ENCODE data around the gene EPB41. TPM values are rescaled to one million over a fixed set of nuclear protein-coding genes. Genes with fewer than 3 reads are reported as not detected.

Gene EPB41
- total and polyA plus RNA-seq, 9 of the 15 experiments (the other 6 are each of a cell fraction or from before 2014, with no cell fraction given) = 3.7 to 213 (median 141) TPM

DNA sequence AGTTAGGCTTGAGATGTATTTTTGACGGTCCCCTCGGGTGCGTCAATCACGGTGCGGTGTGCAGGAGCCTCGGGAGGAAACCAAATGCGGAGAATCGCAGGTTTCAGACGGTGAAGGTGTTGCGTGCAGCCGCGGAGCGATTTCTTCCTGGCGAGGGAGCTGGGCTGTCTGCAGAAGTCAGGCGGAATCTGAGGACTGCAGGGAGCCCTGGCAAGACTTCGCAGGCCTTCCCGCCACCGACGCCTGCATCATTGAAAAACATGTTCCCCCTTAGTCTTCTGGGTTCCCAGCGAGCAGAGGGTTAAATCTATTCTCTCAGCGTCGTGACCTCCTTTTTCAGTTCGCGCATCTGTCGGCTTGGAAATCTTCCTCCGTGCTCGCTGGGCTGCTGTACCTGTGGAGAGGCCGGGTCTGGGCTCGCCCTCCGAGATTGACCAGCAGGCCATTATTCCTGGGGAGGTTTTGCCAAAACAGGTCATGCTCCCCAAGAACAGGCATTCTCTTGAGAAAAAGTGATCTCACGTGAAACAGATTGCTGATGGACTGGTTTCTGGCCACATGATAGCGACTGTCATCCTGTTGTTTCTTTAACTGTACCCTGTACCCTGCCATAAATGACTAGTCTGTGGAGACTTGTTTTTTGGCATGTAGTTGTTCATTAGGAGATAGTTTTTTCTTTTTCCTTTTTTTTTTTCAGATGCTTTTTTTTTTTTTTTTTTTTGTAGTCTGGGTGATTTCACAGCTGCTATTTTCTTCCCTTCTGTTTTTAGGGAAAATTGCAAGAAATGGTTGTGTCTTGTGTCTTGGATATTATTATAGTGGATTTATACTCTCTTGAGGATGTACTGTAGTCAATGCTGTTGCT is 894 bp downstream of the EPB41 start (continued):
- TF ChIP-seq, protein P1, sequence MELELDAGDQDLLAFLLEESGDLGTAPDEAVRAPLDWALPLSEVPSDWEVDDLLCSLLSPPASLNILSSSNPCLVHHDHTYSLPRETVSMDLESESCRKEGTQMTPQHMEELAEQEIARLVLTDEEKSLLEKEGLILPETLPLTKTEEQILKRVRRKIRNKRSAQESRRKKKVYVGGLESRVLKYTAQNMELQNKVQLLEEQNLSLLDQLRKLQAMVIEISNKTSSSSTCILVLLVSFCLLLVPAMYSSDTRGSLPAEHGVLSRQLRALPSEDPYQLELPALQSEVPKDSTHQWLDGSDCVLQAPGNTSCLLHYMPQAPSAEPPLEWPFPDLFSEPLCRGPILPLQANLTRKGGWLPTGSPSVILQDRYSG (tag; conservative IDR thresholded peaks at IDR 0.05; ENCODE audit: low read depth) = no peak
- no peak for TF ChIP-seq EHMT2 (IDR thresholded peaks at IDR 0.05)
- TF ChIP-seq, protein P2, sequence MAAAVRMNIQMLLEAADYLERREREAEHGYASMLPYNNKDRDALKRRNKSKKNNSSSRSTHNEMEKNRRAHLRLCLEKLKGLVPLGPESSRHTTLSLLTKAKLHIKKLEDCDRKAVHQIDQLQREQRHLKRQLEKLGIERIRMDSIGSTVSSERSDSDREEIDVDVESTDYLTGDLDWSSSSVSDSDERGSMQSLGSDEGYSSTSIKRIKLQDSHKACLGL (CRISPR knock-in tag; IDR thresholded peaks at IDR 0.05; ENCODE audit: borderline replicate concordance, poor library complexity, severe bottlenecking) = no peak
- TF ChIP-seq, protein P3, sequence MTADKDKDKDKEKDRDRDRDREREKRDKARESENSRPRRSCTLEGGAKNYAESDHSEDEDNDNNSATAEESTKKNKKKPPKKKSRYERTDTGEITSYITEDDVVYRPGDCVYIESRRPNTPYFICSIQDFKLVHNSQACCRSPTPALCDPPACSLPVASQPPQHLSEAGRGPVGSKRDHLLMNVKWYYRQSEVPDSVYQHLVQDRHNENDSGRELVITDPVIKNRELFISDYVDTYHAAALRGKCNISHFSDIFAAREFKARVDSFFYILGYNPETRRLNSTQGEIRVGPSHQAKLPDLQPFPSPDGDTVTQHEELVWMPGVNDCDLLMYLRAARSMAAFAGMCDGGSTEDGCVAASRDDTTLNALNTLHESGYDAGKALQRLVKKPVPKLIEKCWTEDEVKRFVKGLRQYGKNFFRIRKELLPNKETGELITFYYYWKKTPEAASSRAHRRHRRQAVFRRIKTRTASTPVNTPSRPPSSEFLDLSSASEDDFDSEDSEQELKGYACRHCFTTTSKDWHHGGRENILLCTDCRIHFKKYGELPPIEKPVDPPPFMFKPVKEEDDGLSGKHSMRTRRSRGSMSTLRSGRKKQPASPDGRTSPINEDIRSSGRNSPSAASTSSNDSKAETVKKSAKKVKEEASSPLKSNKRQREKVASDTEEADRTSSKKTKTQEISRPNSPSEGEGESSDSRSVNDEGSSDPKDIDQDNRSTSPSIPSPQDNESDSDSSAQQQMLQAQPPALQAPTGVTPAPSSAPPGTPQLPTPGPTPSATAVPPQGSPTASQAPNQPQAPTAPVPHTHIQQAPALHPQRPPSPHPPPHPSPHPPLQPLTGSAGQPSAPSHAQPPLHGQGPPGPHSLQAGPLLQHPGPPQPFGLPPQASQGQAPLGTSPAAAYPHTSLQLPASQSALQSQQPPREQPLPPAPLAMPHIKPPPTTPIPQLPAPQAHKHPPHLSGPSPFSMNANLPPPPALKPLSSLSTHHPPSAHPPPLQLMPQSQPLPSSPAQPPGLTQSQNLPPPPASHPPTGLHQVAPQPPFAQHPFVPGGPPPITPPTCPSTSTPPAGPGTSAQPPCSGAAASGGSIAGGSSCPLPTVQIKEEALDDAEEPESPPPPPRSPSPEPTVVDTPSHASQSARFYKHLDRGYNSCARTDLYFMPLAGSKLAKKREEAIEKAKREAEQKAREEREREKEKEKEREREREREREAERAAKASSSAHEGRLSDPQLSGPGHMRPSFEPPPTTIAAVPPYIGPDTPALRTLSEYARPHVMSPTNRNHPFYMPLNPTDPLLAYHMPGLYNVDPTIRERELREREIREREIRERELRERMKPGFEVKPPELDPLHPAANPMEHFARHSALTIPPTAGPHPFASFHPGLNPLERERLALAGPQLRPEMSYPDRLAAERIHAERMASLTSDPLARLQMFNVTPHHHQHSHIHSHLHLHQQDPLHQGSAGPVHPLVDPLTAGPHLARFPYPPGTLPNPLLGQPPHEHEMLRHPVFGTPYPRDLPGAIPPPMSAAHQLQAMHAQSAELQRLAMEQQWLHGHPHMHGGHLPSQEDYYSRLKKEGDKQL (CRISPR knock-in tag; IDR thresholded peaks at IDR 0.05; ENCODE audit: borderline replicate concordance) = no peak
- TF ChIP-seq, protein P4, sequence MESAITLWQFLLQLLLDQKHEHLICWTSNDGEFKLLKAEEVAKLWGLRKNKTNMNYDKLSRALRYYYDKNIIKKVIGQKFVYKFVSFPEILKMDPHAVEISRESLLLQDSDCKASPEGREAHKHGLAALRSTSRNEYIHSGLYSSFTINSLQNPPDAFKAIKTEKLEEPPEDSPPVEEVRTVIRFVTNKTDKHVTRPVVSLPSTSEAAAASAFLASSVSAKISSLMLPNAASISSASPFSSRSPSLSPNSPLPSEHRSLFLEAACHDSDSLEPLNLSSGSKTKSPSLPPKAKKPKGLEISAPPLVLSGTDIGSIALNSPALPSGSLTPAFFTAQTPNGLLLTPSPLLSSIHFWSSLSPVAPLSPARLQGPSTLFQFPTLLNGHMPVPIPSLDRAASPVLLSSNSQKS (CRISPR knock-in tag; IDR thresholded peaks at IDR 0.05) = no peak
- TF ChIP-seq ZNF12 (CRISPR knock-in tag; IDR thresholded peaks at IDR 0.05) = no peak
- no peak for TF ChIP-seq PCBP1 (IDR thresholded peaks at IDR 0.05; ENCODE audit: low read depth, low read length, poor library complexity, severe bottlenecking)
- TF ChIP-seq, protein P5, sequence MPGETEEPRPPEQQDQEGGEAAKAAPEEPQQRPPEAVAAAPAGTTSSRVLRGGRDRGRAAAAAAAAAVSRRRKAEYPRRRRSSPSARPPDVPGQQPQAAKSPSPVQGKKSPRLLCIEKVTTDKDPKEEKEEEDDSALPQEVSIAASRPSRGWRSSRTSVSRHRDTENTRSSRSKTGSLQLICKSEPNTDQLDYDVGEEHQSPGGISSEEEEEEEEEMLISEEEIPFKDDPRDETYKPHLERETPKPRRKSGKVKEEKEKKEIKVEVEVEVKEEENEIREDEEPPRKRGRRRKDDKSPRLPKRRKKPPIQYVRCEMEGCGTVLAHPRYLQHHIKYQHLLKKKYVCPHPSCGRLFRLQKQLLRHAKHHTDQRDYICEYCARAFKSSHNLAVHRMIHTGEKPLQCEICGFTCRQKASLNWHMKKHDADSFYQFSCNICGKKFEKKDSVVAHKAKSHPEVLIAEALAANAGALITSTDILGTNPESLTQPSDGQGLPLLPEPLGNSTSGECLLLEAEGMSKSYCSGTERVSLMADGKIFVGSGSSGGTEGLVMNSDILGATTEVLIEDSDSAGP (CRISPR knock-in tag; IDR thresholded peaks at IDR 0.05) = no peak
- TF ChIP-seq MED1 (CRISPR knock-in tag; IDR thresholded peaks at IDR 0.05; ENCODE audit: borderline replicate concordance) = no peak
- TF ChIP-seq NR3C1 (CRISPR knock-in tag; IDR thresholded peaks at IDR 0.05) = no peak
- peak; percentile 11; the same call in 1 of the 2 replicates for TF ChIP-seq RAD51 (IDR thresholded peaks at IDR 0.05; ENCODE audit: borderline replicate concordance, low read depth)
- TF ChIP-seq NCOR1 (IDR thresholded peaks at IDR 0.05) = no peak
- no peak for TF ChIP-seq ZNF780A (CRISPR knock-in tag; IDR thresholded peaks at IDR 0.05)
